BE2C (cell line): ENCODE measurements around the gene ZNF213.
"Not testable (repeated sequence)": the region's sequence is repeated elsewhere in the genome, so short reads cannot be mapped to it uniquely, and the experiment has no call there.

Experiments
- DNase-seq: peaks from one replicate; pipeline ENCODE4 v3.0.0-alpha.2; 2020
- H3K27me3 ChIP-seq: fragments of 250-450 bp; sonication (Bioruptor Pico); 2 replicates; pipeline ENCODE4 v1.5.1; 2020; ENCODE audit warnings: mild to moderate bottlenecking
- H3K36me3 ChIP-seq: fragments of 250-450 bp; sonication (Bioruptor Pico); 2 replicates; pipeline ENCODE4 v1.5.1; 2020; ENCODE audit warnings: mild to moderate bottlenecking
- H3K4me1 ChIP-seq: fragments of 250-450 bp; sonication (Bioruptor Pico); 2 replicates; pipeline ENCODE4 v1.5.1; 2020
- H3K4me3 ChIP-seq: 2 replicates; pipeline ENCODE4 v1.5.1; 2011; ENCODE audit warnings: low read depth, low read length
- H3K9me3 ChIP-seq: fragments of 250-450 bp; sonication (Bioruptor Pico); 2 replicates; pipeline ENCODE4 v1.5.1; 2020
- CTCF ChIP-seq: IDR thresholded peaks from 2 replicates; pipeline ENCODE4 v1.5.1; 2012; ENCODE audit warnings: mild to moderate bottlenecking, low read depth, low read length

The ZNF213 gene

GRCh38 chr16:3174618-3175148 is 39.9 kb downstream of the ZNF213 start:
- H3K36me3 ChIP-seq = no peaks in the 10 kb centered on the region
- no peak for DNase-seq
- no peaks in the 10 kb centered on the region for H3K4me1 ChIP-seq
- no peaks in the 10 kb centered on the region for H3K9me3 ChIP-seq
- TF ChIP-seq CTCF = no peak
- H3K4me3 ChIP-seq = peak overlapping the region; percentile 60
- H3K27me3 ChIP-seq = peaks cover 27% of the 10 kb centered on the region

- DNase-seq = peak; percentile 76
- Histone ChIP-seq H3K4me3 (peak overlapping the region; percentile 60), H3K4me1 (no peaks in the 10 kb centered on the region), H3K27me3 (peaks cover 23% of the 10 kb centered on the region), H3K9me3 (no peaks in the 10 kb centered on the region), H3K36me3 (no peaks in the 10 kb centered on the region)
- TF ChIP-seq CTCF = no peak
These were observed 40.6 kb downstream of the ZNF213 start for GRCh38 chr16:3175157-3176093.

- Histone ChIP-seq H3K36me3 (no peaks in the 10 kb centered on the region), H3K9me3 (no peaks in the 10 kb centered on the region), H3K27me3 (peaks cover 15% of the 10 kb centered on the region), H3K4me1 (no peaks in the 10 kb centered on the region), H3K4me3 (no peak overlapping the region)
- TF ChIP-seq CTCF = no peak
- DNase-seq = no peak
These were observed 44.8 kb downstream of the ZNF213 start for GRCh38 chr16:3179651-3180050.

- no peak for TF ChIP-seq CTCF
- DNase-seq = peak; percentile 61
- H3K9me3 ChIP-seq = no peaks in the 10 kb centered on the region
- H3K36me3 ChIP-seq = no peaks in the 10 kb centered on the region
- H3K27me3 ChIP-seq = peaks cover 15% of the 10 kb centered on the region
- H3K4me3 ChIP-seq = peak overlapping the region; percentile 48
- H3K4me1 ChIP-seq = no peaks in the 10 kb centered on the region
These were observed 45.6 kb downstream of the ZNF213 start for GRCh38 chr16:3180445-3180878.

- not testable (repeated sequence) for H3K4me1 ChIP-seq, H3K4me3 ChIP-seq, H3K36me3 ChIP-seq, DNase-seq, H3K9me3 ChIP-seq
- peaks cover 15% of the 10 kb centered on the region for H3K27me3 ChIP-seq
These were observed 47.4 kb downstream of the ZNF213 start for GRCh38 chr16:3182293-3182607.

- Histone ChIP-seq H3K36me3 (no peaks in the 10 kb centered on the region), H3K27me3 (peaks cover 15% of the 10 kb centered on the region), H3K4me3 (peak overlapping the region; percentile 71), H3K4me1 (no peaks in the 10 kb centered on the region), H3K9me3 (no peaks in the 10 kb centered on the region)
- TF ChIP-seq CTCF = peak; percentile 47; the same call in 1 of the 2 replicates
- DNase-seq = peak; percentile 78
These were observed 48.0 kb downstream of the ZNF213 start for GRCh38 chr16:3182608-3183444.
